Measurements from ENCODE around the gene CRCP.

- TF ChIP-seq EZH2 (IDR thresholded peaks at IDR 0.05; ENCODE audit: low read length) (no peak), CTCF (optimal IDR thresholded peaks at IDR 0.05 in 1 of 3, IDR thresholded peaks at IDR 0.05 in 1 of 3, conservative IDR thresholded peaks at IDR 0.05 in 1 of 3; ENCODE audit: extremely low read depth in 1 of 3, insufficient read depth in 2 of 3, low read length in 3 of 3) (no peak)
These were observed 30.9 kb downstream of the CRCP start for GRCh38 chr7:66145400-66146104.

Measured in keratinocyte (primary cell).